Heart right ventricle (tissue), 16 donors: ENCODE results near the gene FBXO33. TPM values are rescaled to one million over a fixed set of nuclear protein-coding genes. Genes with fewer than 3 reads are reported as not detected.
A peak's percentile ranks its signal among the peaks of the same experiment; 100 is the strongest.

ENCODE experiments used
- ATAC-seq, 8 donors: fragments of 200-7000 bp; cut with Tn5 transposase; one replicate each; pipeline ENCODE4 v1.9.1; 2020; ENCODE audit warnings: mild to moderate bottlenecking in 8 of 8, moderate library complexity in 8 of 8, moderate number of reproducible peaks in 1 of 8
- DNase-seq, 2 donors: peaks; one replicate each; pipeline ENCODE4 v3.0.0-alpha.2; 2020
- H3K27ac ChIP-seq, 10 donors: fragments of 200-600 bp; sonication (generic) in 2 of 10; one replicate each; pipeline versions ENCODE4 v1.5.0 to v1.8.0; 2020 to 2022; ENCODE audit warnings: mild to moderate bottlenecking in 3 of 10
- H3K27me3 ChIP-seq, 7 donors: fragments of 200-600 bp; one replicate each; pipeline ENCODE4 v1.8.0; 2021 to 2022; ENCODE audit warnings: mild to moderate bottlenecking in 2 of 7
- H3K36me3 ChIP-seq, 9 donors: fragments of 200-600 bp; sonication (generic) in 1 of 9; one replicate each; pipeline versions ENCODE4 v1.5.0 to v1.8.0; 2020 to 2022; ENCODE audit warnings: mild to moderate bottlenecking in 2 of 9
- H3K4me1 ChIP-seq, 9 donors: fragments of 200-600 bp; sonication (generic) in 1 of 9; one replicate each; pipeline versions ENCODE4 v1.5.0 to v1.8.0; 2020 to 2022; ENCODE audit warnings: mild to moderate bottlenecking in 4 of 9
- H3K4me3 ChIP-seq, 10 donors: fragments of 200-600 bp; sonication (generic) in 2 of 10; one replicate each; pipeline versions ENCODE4 v1.5.0 to v1.8.0; 2020 to 2022; ENCODE audit warnings: mild to moderate bottlenecking in 7 of 10, moderate library complexity in 2 of 10
- H3K9me3 ChIP-seq, 11 donors: fragments of 200-600 bp in 10 of 11; sonication (generic) in 2 of 11; one replicate each; pipeline versions ENCODE4 v1.5.0 to v1.8.0; 2013 to 2022; ENCODE audit warnings: mild to moderate bottlenecking in 2 of 11, control low read depth in 1 of 11, moderate library complexity in 1 of 11
- CTCF ChIP-seq, 9 donors: fragments of 200-600 bp; sonication (generic) in 2 of 9; IDR thresholded peaks; one replicate each; pipeline versions ENCODE4 v1.5.0 to v1.8.0; 2021 to 2022; ENCODE audit warnings: antibody characterized with exemption in 9 of 9, mild to moderate bottlenecking in 5 of 9, moderate library complexity in 1 of 9
- WGBS, 2 donors: extraction: QIAGEN DNeasy Blood & Tissue Kit; methylation state at CpG; one replicate each; pipeline ENCODE4 v1.1.7; 2013; ENCODE audit warnings: inconsistent platforms in 1 of 2; 5-methylcytosine and 5-hydroxymethylcytosine counted together
- intact Hi-C, 10 donors: fragments of 100-400 bp; cut with DNase I; formaldehyde crosslinking; loops; one replicate each; pipeline versions ENCODE4 v1.11.1 to v1.14.2; 2022
- polyA plus RNA-seq, 2 donors: library from polyadenylated mRNA; stranded (reverse); fragments of 200-250 nt; gene quantifications; one replicate each; pipeline ENCODE4 v1.2.3, GENCODE V29; 2013
- total RNA-seq, 10 donors: library from RNA; stranded (reverse); fragmentation: NEBNext Ultra II Directional in 3 of 10; extraction: Animal tissue kit (Norgen Biotek cat#: 25700) in 3 of 10; gene quantifications; one replicate each; pipeline versions ENCODE4 v1.2.1 to v1.2.4, GENCODE V29; 2021 to 2023
- donor health status: Arrhythmogenic right ventricular cardiomyopathy.
- donor health status: ischemic (EF 13 %, LVEDD 7.1; RV severe dilation, severe dysfunction).
- donor health status: healthy with polysubstance abuse.
- donor health status: DM: no; HTN: yes; CAD: no.
- donor health status: DM: no; HTN: no; CAD: no.
- donor health status: ischemic (EF 25% LVEDD 6.9; RV normal size, moderate dysfunction).
- donor health status: ischemic (EF 25% LVEDD 5.7; RV mildly dilated, moderate dysfunction).
- donor health status: healthy.
- donor health status: DM: yes; HTN: yes; CAD: no.
- donor health status: Ischemic cardiomyopathy.
- donor health status: ischemic (EF 35%, LVEDD 5.7; RV mildly dilated, moderate dysfunction).
- donor health status: nonischemic (EF 11% LVEDD 7.7; RV severe dilation, severe dysfunction).
- donor health status: DM: yes; HTN: yes; CAD: no.
- donor health status: PGD.
- donor health status: ischemic (EF 29% LVEDD 5.4; RV normal size, mild dysfunction).
- donor health status: nonischemic (EF 23%, LVEDD 6.1; RV moderate dilation, normal function).

The FBXO33 gene
- total and polyA plus RNA-seq, 12 donors = 2.8 to 6.8 (median 4.8) TPM

- peak in 6 of 9 donors; percentile 27 to 55 (median 43) for TF ChIP-seq CTCF (IDR thresholded peaks at IDR 0.05)
- intact Hi-C loops = no loop called here
- Histone ChIP-seq H3K27me3 (no peaks in the 10 kb centered on the region), H3K36me3 (peaks cover 0 to 5% (median 0%) of the 10 kb centered on the region in 9 donors), H3K27ac (no peak overlapping the region), H3K4me1 (peaks cover 0 to 7% (median 2%) of the 10 kb centered on the region in 9 donors), H3K4me3 (no peak overlapping the region), H3K9me3 (peaks cover 0 to 42% (median 14%) of the 10 kb centered on the region in 11 donors)
- peak; percentile 51 to 97 (median 84) for ATAC-seq
- 62 to 81% methylated on average over 2 of the region's 2 CpGs for WGBS, 2 donors
- DNase-seq = peak in 1 of 2 donors; percentile 38
Observed at GRCh38 chr14:39417014-39417413, 15.2 kb downstream of the FBXO33 start.

GRCh38 chr14:39416072-39416471 is 16.2 kb downstream of the FBXO33 start:
- Histone ChIP-seq H3K9me3 (peaks cover 0 to 50% (median 14%) of the 10 kb centered on the region in 11 donors), H3K4me1 (peaks cover 0 to 4% (median 0%) of the 10 kb centered on the region in 9 donors), H3K27ac (no peak overlapping the region), H3K27me3 (no peaks in the 10 kb centered on the region), H3K36me3 (peaks cover 0 to 9% (median 0%) of the 10 kb centered on the region in 9 donors), H3K4me3 (no peak overlapping the region)
- intact Hi-C loops = no loop called here
- DNase-seq (no peak), ATAC-seq (no peak)
- 93 to 100% methylated on average over 1 of the region's 1 CpG for WGBS, 2 donors
- no peak for TF ChIP-seq CTCF (IDR thresholded peaks at IDR 0.05)

GRCh38 chr14:39406560-39406959 is 25.7 kb downstream of the FBXO33 start:
- H3K27ac ChIP-seq = no peak overlapping the region
- TF ChIP-seq CTCF (IDR thresholded peaks at IDR 0.05) = no peak
- intact Hi-C loops = no loop called here
- peaks cover 0 to 17% (median 0%) of the 10 kb centered on the region in 11 donors for H3K9me3 ChIP-seq
- no peaks in the 10 kb centered on the region for H3K27me3 ChIP-seq
- DNase-seq (no peak), ATAC-seq (no peak)
- no peak overlapping the region for H3K4me3 ChIP-seq
- WGBS, 2 donors = 90 to 95% methylated on average over 3 of the region's 3 CpGs
- peaks cover 0 to 8% (median 0%) of the 10 kb centered on the region in 9 donors for H3K36me3 ChIP-seq
- H3K4me1 ChIP-seq = no peaks in the 10 kb centered on the region

- ATAC-seq (peak in 6 of 8 donors; percentile 37 to 70 (median 54)), DNase-seq (no peak)
- Histone ChIP-seq H3K27ac (no peak overlapping the region), H3K4me1 (peaks cover 0 to 13% (median 0%) of the 10 kb centered on the region in 9 donors), H3K4me3 (no peak overlapping the region), H3K36me3 (peaks cover 0 to 87% (median 0%) of the 10 kb centered on the region in 9 donors), H3K27me3 (no peaks in the 10 kb centered on the region), H3K9me3 (no peaks in the 10 kb centered on the region)
- no peak for TF ChIP-seq CTCF (IDR thresholded peaks at IDR 0.05)
- intact Hi-C loops = no loop called here
- 49 to 70% methylated on average over 6 of the region's 6 CpGs for WGBS, 2 donors
Observed at GRCh38 chr14:39398382-39398781, 33.9 kb downstream of the FBXO33 start.
